Limb (tissue), 2 donors: ENCODE data around the gene OR7G3.

Experiments
- DNase-seq, 2 donors: peaks; one replicate each; pipeline ENCODE4 v3.0.0-alpha.2; 2016; ENCODE audit errors: extremely low spot score in 2 of 2

The OR7G3 gene

DNA sequence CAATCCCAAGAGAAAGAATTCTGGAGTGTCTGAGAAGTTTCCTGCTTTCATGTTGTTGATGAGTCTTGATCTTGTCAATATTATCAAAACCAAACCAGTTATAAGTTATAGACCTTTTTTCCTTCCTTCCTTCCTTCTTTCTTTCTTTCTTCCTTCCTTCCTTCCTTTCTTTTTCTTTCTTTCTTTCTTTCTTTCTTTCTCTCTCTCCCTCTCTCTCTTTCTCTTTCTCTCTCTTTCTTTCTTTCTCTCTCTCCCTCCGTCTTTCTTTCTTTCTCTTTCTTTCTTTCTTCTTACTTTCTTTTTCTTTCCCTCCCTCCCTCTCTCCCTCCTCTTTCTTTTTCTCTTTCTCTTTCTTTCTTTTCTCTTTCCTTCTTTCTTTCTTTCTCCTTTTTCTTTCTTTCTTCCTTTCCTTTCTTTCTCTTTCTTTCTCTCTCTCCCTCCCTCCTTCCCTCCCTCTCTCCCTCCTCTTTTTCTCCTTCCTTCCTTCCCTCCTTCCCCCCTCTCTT lies at the start of gene OR7G3:
Gene OR7G3 (minus strand): TSS at position 51 of the 506 bp plus-strand sequence. CDS start 0 bp downstream, at position 51.
- no peak for DNase-seq

DNA sequence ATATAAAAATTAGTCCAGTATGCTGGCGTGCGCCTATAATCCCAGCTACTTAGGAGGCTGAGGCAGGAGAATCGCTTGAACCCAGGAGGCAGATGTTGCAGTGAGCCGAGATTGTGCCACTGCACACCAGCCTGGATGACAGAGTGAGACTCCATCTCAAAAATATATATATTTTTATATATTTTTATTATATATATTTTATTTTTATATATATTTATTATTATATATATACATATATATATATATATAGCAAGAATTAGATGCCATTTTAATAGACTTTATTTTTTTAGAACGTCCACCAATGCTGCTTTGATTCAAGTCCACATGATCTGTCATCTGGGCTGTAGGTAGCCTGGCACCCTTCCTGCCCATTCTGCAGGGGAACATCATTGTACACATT lies 48.6 kb upstream of the OR7G3 start:
- no peak for DNase-seq

- no peak for DNase-seq
Observed at GRCh38 chr19:9171393-9171991, 44.7 kb upstream of the OR7G3 start.

GRCh38 chr19:9166846-9167245 lies 40.1 kb upstream of the OR7G3 start:
- no peak for DNase-seq

- DNase-seq = no peak
Observed at GRCh38 chr19:9165261-9165660, 38.5 kb upstream of the OR7G3 start.

DNA sequence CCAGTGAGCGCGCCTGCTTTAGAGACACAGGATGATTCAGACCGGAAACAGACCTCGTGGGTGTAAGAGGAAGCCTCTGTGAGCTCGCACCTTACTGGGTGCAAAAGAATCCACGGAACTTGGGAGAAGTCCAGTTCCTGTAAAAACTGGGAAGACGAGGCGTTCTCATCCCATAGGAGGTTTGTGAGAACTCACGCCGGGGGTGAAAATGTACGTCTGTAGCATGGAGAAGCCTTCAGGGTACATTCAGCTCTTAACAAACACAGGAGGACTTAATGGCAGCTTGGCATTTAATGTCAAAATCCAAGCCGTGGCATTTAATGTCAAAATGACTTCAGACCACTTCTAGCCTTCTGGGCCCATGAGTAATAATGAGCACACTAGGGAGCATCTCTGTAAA lies 34.7 kb upstream of the OR7G3 start:
- DNase-seq = no peak

GRCh38 chr19:9159891-9160290 lies 33.1 kb upstream of the OR7G3 start:
- no peak for DNase-seq

DNA sequence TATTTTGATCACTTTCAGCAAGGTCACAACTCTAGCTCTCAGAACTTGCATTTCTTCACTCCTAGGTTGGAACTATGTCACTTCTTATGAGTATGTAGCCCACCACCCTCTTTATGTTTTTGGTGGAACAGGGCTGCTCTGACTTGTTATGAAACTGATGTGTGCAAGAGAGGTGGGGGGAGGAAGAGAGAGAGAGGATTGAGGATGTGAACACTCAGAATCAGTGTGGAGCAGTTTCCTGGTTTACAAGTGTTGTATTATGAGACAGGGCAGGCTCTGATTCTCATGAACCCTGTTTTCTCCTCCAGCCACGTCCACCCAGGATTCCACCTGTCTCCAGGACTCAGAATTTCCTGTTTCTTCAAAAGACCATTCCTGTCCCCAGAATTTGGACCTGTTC lies 29.6 kb upstream of the OR7G3 start:
- no peak for DNase-seq

DNA sequence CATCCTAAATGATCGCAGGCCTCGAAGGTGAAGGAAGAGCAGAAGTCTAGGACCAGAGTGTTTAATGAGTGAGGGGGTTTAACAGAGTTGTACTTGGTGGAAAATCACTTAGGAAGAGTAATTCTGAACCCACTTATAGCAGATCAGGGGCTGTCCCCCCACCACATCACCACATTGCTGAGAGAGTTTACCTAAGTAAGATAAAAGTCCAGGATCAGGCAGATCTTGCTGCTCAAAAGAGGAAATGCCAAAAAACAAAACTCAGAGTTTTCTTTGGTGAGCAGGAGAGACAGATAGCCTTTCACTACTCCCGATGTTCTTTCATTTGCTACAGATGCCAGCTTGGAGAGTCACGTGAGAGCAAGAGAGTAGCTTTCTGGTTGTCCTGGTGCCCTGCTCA lies 28.8 kb upstream of the OR7G3 start:
- no peak for DNase-seq

- no peak for DNase-seq
Observed at GRCh38 chr19:9151367-9151766, 24.6 kb upstream of the OR7G3 start.

- DNase-seq = no peak
Observed at GRCh38 chr19:9150650-9151049, 23.9 kb upstream of the OR7G3 start.

DNA sequence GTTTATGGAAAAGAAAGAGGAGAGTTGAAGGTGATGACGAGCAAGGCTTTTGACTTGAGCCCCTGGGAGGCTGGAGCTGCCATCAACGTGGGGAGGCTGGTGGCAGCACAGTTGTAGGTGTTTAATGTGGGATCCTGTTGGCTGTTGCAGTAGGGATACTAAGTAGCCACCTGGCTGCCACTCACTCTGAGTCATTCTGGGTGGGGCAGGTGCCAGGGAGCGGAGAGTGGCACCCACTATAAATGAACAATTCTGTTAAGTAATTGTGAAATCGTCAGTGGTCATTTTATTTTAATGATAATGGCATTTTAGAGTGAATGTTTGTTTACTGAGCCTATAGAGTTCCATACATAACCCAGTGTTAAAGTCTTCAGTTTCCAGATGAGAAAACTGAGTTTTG lies 23.2 kb upstream of the OR7G3 start:
- DNase-seq = no peak

DNA sequence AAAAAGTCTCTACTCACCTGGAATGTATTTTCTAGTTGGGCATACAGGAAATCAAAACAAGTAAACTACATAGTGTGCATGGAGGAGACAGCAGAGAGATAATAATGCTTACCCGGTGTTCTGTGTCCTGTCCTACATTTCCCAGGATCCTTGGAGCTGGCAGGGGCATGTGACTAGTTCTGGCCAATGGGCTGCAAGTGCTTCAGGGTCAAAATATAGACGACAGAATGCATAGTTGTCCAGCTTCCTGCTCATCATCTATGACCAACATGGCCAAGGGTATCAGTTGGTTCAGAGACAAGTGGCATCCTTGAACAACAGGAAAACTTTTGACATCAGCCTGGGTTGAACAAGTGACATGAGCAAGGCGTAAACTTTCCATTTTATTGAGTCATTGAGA lies 21.9 kb upstream of the OR7G3 start:
- no peak for DNase-seq

- DNase-seq = no peak
Observed at GRCh38 chr19:9146882-9147281, 20.1 kb upstream of the OR7G3 start.

- no peak for DNase-seq
Observed at GRCh38 chr19:9144920-9145319, 18.2 kb upstream of the OR7G3 start.

DNA sequence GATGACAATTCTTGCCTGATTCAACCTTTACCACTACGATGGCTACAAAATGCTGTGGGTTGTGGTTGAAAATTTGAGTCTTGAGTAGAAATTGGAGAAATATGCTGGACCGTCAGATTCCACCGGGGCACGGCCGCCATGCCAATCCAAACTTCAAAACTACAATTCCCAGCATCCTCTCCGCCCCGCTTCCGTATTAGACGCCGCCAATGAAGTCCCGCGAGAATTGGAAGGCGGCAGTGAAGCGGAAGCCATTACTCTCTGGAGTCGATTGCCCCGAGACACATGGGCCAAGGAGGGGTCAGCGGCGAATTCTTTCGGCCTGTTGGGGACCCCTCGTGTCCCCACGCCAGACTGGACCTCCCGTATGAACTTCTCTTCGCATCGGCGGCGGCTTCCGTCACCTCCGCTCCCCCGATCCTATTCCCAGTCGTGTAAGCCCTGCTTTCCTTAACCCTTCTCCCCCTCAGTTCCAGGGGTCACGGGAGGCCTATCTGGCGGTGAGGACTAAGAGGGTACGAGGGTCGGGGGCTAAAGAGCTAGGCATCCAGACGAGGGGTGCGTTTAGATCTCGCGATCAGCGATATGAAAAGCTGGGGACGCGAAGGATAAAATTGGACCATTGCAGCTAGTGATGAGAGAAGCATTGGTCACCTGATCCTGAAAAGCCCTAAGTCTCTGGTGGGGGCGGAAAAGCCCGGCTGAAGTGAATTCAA lies 13.6 kb upstream of the OR7G3 start, which contains the start of gene ZNF317:
Gene ZNF317 (plus strand): TSS at position 239 of the 716 bp plus-strand sequence. CDS start 15,620 bp downstream, outside the sequence.
- DNase-seq = peak; percentile 93 to 96

DNA sequence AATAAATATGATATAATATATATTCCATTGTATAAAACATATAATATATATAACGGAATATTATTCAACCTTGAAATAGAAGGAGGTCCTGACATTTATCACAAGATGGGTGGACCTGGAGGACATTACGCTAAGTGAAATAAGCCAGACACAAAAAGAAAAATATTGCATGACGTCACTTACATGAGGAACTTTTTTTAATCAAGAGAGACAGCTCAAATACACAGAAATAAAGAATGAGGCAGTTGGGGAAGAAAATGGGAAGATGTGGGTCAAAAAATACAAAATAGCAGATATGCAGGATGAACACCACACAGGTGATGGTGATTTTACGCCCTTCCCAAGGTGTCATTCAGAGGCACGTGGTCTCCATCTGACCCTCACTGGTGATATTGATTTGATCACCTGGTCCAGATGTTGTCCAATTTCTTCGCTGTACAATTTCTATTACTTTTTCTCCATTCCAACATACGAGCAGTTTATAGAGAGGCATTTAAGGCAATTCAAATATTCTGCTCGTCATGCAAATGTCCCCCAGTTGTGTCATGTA lies 12.9 kb upstream of the OR7G3 start:
- no peak for DNase-seq

DNA sequence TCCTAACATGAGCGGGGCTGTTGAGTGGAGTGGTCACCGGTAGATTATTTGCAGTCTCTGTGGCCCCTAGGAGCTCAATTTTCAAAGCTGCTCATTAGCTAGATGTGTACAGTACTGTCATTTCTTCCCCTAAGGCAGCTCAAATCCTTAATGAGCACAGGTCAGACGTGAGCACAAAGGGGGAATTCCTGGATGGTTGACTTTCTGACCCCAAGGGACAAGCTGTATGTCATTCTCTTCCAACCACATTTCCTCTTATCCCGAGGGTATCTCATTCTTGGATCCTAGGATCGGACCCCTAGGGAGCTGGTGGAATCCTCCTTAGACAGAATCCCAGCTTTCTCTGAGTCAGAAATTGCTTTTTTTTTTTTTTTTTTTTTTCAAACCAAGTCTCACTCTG lies 5.7 kb upstream of the OR7G3 start:
- DNase-seq = no peak

GRCh38 chr19:9130965-9131364 lies 4.2 kb upstream of the OR7G3 start:
- DNase-seq = no peak

GRCh38 chr19:9128171-9128570 lies 1.4 kb upstream of the OR7G3 start:
- DNase-seq = no peak

DNA sequence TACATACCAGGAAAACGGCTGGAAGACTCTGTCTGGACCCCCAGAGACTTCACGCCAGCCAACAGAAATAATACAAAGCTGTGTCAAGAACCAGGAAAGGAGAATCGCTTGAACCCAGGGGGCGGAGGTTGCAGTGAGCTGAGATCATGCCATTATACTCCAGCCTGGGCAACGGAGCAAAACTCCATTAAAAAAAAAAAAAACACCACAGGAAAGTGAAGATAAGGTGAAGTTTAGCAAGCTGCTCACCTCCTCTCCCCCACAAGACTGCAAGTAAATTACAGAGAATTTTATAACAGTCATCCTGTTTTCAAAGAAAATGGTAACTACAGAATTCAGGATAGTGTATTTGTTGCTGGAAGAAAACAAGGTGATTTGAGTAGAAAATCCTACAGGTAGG lies 10.2 kb downstream of the OR7G3 start:
- no peak for DNase-seq

DNA sequence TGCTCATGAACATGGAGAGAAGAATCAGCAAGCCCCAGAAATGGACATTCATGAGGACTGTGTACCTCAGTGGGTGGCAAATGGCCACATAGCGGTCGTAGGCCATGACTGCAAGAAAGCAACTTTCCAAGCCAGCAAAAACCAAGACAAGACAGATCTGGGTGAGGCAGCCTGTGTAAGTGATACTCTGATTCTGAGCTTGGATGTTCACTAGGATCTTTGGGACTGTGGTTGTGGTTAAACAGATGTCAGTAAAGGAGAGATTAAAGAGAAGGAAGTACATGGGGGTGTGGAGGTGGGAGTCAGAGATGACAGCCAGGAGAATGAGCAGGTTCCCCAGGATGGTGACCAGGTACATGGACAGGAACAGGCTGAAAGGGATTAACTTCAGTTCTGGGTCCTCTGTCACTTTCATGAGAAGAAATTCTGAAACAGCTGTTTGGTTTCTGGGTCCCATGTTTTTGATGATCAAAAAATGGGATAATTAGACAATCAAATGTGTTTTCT lies 11.4 kb downstream of the OR7G3 start, which contains the start of gene OR7G1:
Gene OR7G1 (minus strand): TSS at position 457 of the 507 bp plus-strand sequence. CDS start 0 bp downstream, at position 457.
- no peak for DNase-seq
